BLaER1 (cell line): ENCODE results near the gene SPATA2.
"Not testable (repeated sequence)": the region's sequence is repeated elsewhere in the genome, so short reads cannot be mapped to it uniquely, and the experiment has no call there.

ENCODE experiments used
- H3K27ac ChIP-seq: shearing (Covaris generic); formaldehyde crosslinking; 2 replicates; pipeline ENCODE4 v1.8.1; 2022
- H3K27me3 ChIP-seq: shearing (Covaris generic); formaldehyde crosslinking; 2 replicates; pipeline ENCODE4 v1.8.1; 2022
- H3K36me3 ChIP-seq: shearing (Covaris generic); formaldehyde crosslinking; 2 replicates; pipeline ENCODE4 v1.8.1; 2022
- H3K4me1 ChIP-seq: shearing (Covaris generic); formaldehyde crosslinking; 2 replicates; pipeline ENCODE4 v1.8.1; 2022
- H3K4me2 ChIP-seq: shearing (Covaris generic); formaldehyde crosslinking; 2 replicates; pipeline ENCODE4 v1.8.1; 2022
- H3K4me3 ChIP-seq: shearing (Covaris generic); formaldehyde crosslinking; 2 replicates; pipeline ENCODE4 v1.8.1; 2022
- H3K9ac ChIP-seq: shearing (Covaris generic); formaldehyde crosslinking; 2 replicates; pipeline ENCODE4 v1.8.1; 2022
- H3K9me3 ChIP-seq: shearing (Covaris generic); formaldehyde crosslinking; 2 replicates; pipeline ENCODE4 v1.8.1; 2022
- H4K20me1 ChIP-seq: shearing (Covaris generic); formaldehyde crosslinking; 2 replicates; pipeline ENCODE4 v1.8.1; 2022
- Cebpa-rat ChIP-seq: shearing (Covaris generic); IDR thresholded peaks from 2 replicates; pipeline ENCODE4 v1.8.1; 2022

Gene SPATA2

DNA sequence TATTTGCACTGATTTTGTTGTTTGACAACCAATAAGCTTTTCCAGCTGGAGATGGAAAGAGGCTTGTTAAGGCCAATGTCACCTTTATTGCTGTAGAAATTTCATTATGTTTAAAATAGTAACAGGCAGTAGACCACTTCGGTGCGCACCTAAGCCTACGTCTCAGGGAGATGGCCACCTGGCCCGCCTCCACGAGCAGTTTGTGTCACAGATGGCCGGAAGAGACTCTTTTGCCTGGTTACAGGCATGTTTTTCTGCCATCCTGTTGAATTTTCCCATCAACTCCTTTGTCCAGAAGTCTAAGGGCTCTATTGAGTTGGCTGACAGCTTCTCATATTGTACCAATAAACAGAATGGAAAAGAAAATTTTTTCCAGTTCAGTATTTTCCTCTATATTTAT is 51.7 kb downstream of the SPATA2 start:
- H3K9me3 ChIP-seq = no peaks in the 10 kb centered on the region
- no peak overlapping the region for H3K9ac ChIP-seq
- H3K27me3 ChIP-seq = no peaks in the 10 kb centered on the region
- no peak overlapping the region for H3K4me3 ChIP-seq
- H3K4me1 ChIP-seq = peaks cover 12% of the 10 kb centered on the region
- no peak overlapping the region for H3K4me2 ChIP-seq
- no peak for TF ChIP-seq Cebpa-rat
- no peaks in the 10 kb centered on the region for H4K20me1 ChIP-seq
- H3K27ac ChIP-seq = no peak overlapping the region
- H3K36me3 ChIP-seq = peaks cover 38% of the 10 kb centered on the region

GRCh38 chr20:49862607-49863200 is 52.6 kb downstream of the SPATA2 start:
- H3K27me3 ChIP-seq = no peaks in the 10 kb centered on the region

DNA sequence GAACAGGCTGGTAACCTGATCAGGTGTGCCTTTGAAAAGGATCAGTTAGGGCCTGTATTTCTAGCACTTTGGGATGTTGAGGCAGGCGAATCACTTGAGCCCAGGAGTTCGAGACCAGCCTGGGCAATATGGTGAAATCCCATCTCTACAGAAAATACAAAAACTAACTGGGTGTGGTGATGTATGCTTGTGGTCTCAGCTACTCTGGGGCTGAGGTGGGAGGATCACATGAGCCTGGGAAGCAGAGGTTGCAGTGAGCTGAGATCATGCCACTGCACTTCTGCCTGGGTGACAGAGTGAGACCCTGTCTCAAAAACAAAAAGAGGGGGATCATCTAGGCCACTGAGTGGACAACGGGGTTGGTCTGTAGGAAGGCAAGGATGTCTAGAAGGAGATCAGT is 54.1 kb downstream of the SPATA2 start:
- not testable (repeated sequence) for H3K27ac ChIP-seq, H3K27me3 ChIP-seq, H3K9me3 ChIP-seq, H3K9ac ChIP-seq, H3K4me2 ChIP-seq, H3K4me3 ChIP-seq, H4K20me1 ChIP-seq, H3K4me1 ChIP-seq
- peaks cover 54% of the 10 kb centered on the region for H3K36me3 ChIP-seq

More at GRCh38 chr20:49862607-49863200, 52.6 kb downstream of the SPATA2 start:
- Histone ChIP-seq H3K4me1 (peaks cover 2% of the 10 kb centered on the region), H3K9me3 (no peaks in the 10 kb centered on the region), H3K4me2 (no peak overlapping the region), H3K27ac (no peak overlapping the region), H3K4me3 (no peak overlapping the region), H4K20me1 (no peaks in the 10 kb centered on the region), H3K9ac (no peak overlapping the region), H3K36me3 (peaks cover 41% of the 10 kb centered on the region)
- no peak for TF ChIP-seq Cebpa-rat

- Histone ChIP-seq H3K9me3 (no peaks in the 10 kb centered on the region), H3K27me3 (no peaks in the 10 kb centered on the region), H4K20me1 (no peaks in the 10 kb centered on the region), H3K4me1 (no peaks in the 10 kb centered on the region), H3K4me2 (no peak overlapping the region), H3K9ac (no peak overlapping the region), H3K4me3 (no peak overlapping the region), H3K36me3 (peaks cover 55% of the 10 kb centered on the region), H3K27ac (no peak overlapping the region)
- no peak for TF ChIP-seq Cebpa-rat
These were observed 55.5 kb downstream of the SPATA2 start for GRCh38 chr20:49859807-49860206.

DNA sequence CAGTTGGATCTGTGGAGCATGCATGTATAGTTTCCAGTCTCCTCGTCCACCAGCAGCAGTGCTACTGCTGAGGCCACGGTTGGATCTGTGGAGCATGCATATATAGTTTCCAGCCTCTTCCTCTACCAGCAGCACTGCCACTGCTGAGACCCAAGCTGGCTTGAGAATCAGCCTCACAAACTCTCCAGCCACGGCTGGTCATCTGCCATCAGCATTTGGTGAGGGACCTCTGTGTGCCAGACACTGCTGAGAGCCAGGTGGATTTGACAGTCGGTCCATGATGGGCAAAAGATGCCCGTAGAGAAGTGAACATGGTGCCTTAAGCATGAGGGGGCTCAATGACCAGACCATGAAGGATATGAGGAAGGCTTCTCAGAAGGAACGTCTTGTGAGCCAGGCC is 56.3 kb downstream of the SPATA2 start:
- Histone ChIP-seq H3K27me3 (no peaks in the 10 kb centered on the region), H3K27ac (no peak overlapping the region), H3K9ac (no peak overlapping the region), H3K9me3 (no peaks in the 10 kb centered on the region), H3K4me2 (no peak overlapping the region), H3K36me3 (peaks cover 50% of the 10 kb centered on the region), H4K20me1 (no peaks in the 10 kb centered on the region), H3K4me3 (no peak overlapping the region), H3K4me1 (no peaks in the 10 kb centered on the region)
- no peak for TF ChIP-seq Cebpa-rat

DNA sequence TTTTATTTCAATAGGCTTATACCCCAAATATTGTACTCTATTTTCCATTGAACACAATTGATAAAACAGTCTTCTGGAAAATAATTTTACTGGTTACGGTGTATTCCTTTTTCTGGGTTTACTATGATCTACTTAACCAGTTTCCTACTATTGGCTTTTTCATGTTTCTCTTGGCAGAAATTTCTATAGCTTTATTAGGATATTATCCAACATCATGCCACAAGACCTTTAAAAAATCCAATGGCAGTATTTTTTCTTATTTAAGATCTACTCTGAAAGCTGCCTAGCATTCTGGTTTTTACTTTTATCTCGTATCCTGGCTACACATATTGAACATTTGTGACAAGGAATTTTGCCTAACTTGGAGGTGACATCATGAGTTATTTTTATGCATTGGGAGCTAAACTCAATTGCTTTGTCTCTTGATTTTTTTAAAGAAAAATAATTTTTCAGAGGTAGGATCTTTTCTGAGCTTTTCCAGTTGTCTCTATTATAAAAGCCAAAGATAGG is 57.2 kb downstream of the SPATA2 start:
- no peak overlapping the region for H3K27ac ChIP-seq
- H3K4me1 ChIP-seq = no peaks in the 10 kb centered on the region
- no peak for TF ChIP-seq Cebpa-rat
- H4K20me1 ChIP-seq = no peaks in the 10 kb centered on the region
- peaks cover 58% of the 10 kb centered on the region for H3K36me3 ChIP-seq
- no peak overlapping the region for H3K4me2 ChIP-seq
- H3K9ac ChIP-seq = no peak overlapping the region
- no peak overlapping the region for H3K4me3 ChIP-seq
- H3K27me3 ChIP-seq = no peaks in the 10 kb centered on the region
- H3K9me3 ChIP-seq = no peaks in the 10 kb centered on the region

DNA sequence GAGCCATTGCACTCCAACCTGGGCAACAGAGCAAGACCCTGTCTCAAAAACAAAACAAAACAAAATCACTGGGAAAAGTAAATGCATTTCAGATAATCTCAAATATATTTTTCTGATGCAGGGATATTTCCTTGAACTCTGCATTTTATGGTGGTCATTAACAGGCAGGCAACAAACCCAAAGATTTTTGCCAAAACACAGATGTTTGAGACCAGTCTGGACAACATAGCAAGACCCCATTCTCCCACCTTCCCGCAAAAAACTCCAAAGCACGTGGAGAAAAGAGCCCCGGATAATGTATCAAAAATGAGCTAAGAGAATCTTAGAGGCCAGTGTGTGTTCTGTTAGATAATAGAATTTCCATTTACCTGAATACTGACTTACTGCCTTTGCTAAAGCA is 58.4 kb downstream of the SPATA2 start:
- Histone ChIP-seq H3K4me1 (no peaks in the 10 kb centered on the region), H3K27ac (no peak overlapping the region), H4K20me1 (no peaks in the 10 kb centered on the region), H3K27me3 (no peaks in the 10 kb centered on the region), H3K36me3 (peaks cover 65% of the 10 kb centered on the region), H3K4me2 (no peak overlapping the region), H3K9me3 (no peaks in the 10 kb centered on the region), H3K4me3 (no peak overlapping the region), H3K9ac (no peak overlapping the region)
- TF ChIP-seq Cebpa-rat = no peak

GRCh38 chr20:49854190-49854875 is 61.0 kb downstream of the SPATA2 start:
- no peak for TF ChIP-seq Cebpa-rat
- no peak overlapping the region for H3K27ac ChIP-seq

GRCh38 chr20:49853640-49854039 is 61.7 kb downstream of the SPATA2 start:
- H3K36me3 ChIP-seq = peaks cover 81% of the 10 kb centered on the region
- no peak for TF ChIP-seq Cebpa-rat
- no peak overlapping the region for H3K27ac ChIP-seq
- no peak overlapping the region for H3K4me2 ChIP-seq
- H4K20me1 ChIP-seq = no peaks in the 10 kb centered on the region
- no peak overlapping the region for H3K9ac ChIP-seq
- H3K27me3 ChIP-seq = no peaks in the 10 kb centered on the region
- H3K4me3 ChIP-seq = no peak overlapping the region
- no peaks in the 10 kb centered on the region for H3K4me1 ChIP-seq
- H3K9me3 ChIP-seq = no peaks in the 10 kb centered on the region

More at GRCh38 chr20:49854190-49854875, 61.0 kb downstream of the SPATA2 start:
- no peak overlapping the region for H3K4me2 ChIP-seq
- no peaks in the 10 kb centered on the region for H3K9me3 ChIP-seq
- peaks cover 80% of the 10 kb centered on the region for H3K36me3 ChIP-seq
- H3K9ac ChIP-seq = no peak overlapping the region
- no peaks in the 10 kb centered on the region for H4K20me1 ChIP-seq
- H3K4me1 ChIP-seq = no peaks in the 10 kb centered on the region
- no peaks in the 10 kb centered on the region for H3K27me3 ChIP-seq
- no peak overlapping the region for H3K4me3 ChIP-seq
